ENCODE results near the gene C19orf73.

Gene C19orf73

DNA sequence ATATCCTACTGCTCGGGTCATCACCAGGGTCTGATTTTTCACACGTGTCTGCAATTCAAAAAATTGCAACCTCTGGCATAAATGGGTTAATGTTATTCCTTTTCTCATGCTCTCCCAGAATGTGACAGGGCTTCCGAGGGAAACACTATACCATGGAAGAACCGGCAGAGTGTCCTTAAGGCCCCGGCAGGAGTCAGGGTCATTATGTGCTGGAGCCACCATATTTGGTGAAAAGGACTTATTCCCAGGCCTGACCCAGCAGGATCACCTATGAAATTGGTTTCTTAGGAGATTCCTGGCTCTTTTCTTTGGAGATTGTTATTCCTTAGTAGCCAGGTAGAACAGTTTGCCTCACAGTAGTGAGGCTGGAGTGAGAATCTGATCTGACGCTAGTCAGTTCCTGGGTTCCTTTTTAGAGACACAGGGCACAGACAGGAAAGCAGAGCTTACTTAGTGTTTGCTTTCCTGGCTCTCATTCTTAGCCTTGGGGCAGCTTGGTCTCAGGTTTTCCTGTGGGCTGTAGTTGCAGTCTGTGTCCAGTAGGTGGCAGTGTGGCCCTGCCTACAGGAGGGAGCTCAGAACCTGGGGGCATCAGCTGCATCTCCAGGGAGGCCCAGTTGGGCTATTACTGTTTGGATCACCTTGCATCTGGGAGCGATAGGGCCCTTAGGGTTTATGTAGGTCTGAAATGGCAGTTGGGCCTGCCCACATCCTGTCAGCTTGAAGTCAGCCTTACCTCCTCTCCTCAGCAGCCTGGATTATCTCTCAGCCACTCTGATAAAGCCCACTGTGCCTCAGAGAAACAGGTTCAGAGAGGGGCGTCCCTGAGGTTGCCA is 21.3 kb downstream of the C19orf73 start:
- peak; percentile 76 for DNase-seq

GRCh38 chr19:49094505-49095482 is 24.1 kb downstream of the C19orf73 start:
- no peak for DNase-seq

DNA sequence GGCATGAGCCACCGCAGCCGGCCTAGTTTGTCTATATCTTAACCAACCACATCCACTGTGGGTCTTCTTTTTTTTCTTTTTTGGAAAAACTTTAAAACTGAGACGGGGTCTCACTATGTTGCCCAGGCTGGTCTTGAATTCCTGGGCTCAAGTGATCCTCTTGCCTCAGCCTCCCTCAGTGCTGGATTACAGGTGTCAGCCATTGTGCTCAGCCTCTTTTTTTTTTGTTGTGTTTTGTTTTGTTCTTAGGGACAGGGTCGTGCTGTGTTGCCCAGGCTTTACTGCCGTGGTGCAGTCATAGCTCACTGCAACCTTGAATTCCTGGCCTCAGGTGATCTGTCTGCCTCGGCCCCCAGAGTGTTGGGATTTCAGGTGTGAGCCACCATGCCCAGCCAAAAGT is 26.3 kb downstream of the C19orf73 start:
- DNase-seq, result no peak

DNA sequence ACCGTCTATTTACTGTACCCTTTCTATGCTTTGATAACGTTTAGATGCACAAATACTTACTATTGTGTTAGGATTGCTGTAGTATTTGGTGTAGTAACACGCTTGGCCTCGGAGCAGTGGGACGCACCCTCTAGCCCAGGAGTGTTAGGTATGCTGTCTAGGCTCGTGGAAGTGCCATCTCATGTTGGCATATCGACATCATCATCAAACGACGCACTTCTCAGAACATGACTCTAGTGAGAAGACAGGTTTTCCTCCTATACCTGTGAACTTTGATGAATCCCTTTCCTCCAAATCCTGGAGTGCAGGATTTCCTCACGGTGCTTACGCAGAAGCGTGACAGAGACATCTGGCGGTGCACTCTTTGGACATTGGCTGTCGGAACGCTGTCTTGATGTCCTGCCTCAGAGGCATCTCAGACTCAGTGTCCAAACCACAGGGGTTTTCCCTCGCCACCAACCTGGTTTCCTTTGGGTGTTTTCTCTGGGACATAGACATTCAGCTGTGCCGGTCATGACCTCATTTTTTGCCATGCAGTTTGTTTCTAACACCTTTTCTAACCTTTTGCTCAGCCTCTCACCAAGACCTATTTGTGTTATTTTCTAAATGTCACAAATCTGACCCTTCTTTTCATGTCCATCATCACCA is 27.4 kb downstream of the C19orf73 start:
- DNase-seq, result no peak

DNA sequence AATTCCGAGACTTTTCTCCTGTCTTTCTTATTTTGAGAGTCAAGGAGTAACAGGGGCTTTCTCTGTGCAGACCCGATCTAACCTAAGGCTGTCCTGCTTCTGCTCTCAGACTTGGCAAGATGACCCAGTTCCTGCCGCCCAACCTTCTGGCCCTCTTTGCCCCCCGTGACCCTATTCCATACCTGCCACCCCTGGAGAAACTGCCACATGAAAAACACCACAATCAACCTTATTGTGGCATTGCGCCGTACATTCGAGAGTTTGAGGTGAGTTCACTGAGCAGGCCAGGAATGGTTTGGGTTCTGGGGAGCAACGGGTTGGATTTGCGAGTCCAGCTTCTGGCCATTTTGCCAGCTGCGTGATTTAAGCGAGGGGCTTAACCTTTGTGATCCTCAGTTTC is 32.6 kb downstream of the C19orf73 start:
- DNase-seq, result no peak

DNA sequence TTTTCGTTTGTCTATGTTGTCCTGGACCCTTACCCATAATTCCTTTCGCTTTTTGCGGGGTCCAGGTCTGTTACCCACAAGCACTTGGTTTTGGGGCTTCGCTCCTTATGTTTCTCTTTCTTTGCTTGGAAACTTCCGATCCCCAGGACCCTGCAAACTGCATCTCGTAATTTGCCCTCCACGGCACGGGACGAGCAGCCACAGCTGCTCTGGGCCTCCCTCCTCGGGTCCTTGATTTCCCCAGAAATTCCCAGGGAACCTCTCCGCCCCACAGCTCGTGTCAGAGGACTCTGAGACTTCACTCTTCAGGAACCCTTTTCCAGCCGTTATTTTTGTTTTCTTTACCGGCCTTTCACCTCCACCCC is 33.1 kb downstream of the C19orf73 start:
- no peak for DNase-seq

DNA sequence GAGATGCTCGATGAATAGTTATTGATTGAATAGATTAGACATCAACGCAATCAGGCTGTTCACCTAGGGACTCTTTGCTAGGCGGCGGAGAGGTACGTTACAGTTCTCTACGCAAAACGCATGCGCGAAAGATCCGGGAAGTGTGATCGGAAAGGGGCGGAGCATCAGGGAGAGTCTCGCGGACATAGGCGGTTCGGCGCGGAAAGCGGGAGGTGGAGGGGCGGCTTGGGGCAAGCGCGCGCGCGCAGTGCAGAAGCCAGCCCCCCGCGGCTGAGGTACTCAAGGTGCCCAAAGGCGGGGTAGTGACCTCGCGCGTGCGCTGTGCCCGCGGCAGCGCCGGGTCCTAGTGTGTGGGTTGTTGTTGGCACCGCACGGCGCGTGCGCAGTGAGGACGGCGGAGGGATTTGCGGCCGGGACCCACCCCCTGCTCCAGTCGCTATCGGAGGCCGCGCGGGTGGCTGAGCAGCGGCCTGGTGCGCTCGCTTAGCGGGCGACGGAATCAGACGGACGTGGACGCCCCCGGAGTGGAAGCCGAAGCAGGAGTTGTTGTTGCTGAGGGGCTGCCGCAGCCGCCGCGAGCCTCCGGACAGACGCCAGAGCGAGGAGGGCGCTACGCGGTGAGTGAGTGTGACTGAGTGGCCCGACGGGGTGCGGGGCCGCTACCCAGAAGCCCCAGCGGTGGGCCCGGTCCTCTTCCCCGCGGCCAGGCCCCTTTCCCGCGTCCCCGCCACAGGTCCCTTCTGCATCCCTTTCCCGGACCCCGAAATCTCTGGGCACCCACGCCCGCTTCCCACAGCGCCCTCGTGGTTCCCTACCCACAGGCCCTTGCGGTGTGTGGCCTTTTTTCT is 33.7 kb downstream of the C19orf73 start, which contains the start of gene SNRNP70:
SNRNP70 (plus strand) TSS at position 432 of the 848 bp plus-strand sequence. CDS start 964 bp downstream, outside the sequence.
- peak; percentile 99 for DNase-seq

GRCh38 chr19:49084206-49085019 is 34.5 kb downstream of the C19orf73 start:
- DNase-seq, result no peak

- DNase-seq, result no peak
Measured at GRCh38 chr19:49081273-49081672, 37.7 kb downstream of the C19orf73 start.

- DNase-seq, result no peak
Measured at GRCh38 chr19:49080392-49080791, 38.6 kb downstream of the C19orf73 start.

DNA sequence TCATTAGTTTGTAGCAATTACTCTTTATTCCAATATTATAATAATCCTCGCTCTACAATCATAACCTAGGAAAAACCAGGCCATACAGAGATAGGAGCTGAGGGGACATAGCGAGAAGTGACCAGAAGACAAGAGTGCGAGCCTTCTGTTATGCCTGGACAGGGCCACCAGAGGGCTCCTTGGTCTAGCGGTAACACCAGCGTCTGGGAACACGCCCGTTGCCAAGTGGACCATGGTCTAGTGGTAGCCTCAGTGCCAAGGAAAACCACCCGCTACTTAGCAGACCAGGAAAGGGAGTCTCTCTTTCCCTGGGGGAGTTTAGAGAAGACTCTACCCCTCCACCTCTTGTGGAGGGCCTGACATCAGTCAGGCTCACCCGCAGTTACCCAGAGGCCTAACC is 44.1 kb downstream of the C19orf73 start:
- DNase-seq, result peak; percentile 23

GRCh38 chr19:49073514-49074378 is 45.2 kb downstream of the C19orf73 start:
- DNase-seq, result no peak

DNA sequence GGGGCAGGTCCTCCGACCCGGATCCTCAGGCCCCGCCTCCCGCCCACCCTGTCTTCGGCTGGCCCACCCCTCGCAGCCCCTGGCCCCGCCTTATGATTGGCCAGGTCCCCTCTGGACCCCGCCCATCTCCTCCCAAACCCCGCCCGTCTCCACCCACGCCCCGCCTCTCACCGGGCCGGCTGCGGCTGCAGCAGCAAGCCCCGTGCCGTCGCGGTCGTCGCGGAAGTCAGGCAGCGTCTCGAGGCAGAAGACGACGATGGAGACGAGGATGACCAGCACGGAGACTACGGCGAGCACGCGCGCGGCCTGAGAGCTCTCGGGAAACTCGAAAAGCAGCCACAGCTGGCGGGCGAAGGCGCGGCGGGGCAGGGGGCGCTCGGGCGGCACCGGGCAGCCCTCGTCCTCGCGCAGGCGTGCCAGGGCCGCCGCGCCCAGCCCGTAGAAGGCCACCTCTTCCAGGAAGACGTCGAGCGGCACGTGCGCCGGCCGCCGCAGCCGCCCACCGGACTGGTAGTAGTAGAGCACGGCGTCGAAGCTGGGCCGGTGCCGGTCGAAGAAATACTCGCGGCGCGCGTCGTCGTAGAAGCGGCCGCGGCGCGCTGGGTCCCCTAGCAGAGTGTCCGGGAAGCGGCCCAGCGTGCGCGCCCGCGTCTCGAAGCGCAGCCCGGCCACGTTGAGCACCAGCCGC is 46.9 kb downstream of the C19orf73 start:
- peak; percentile 25 for DNase-seq

- no peak for DNase-seq
Measured at GRCh38 chr19:49070416-49070815, 48.5 kb downstream of the C19orf73 start.

- DNase-seq, result no peak
Measured at GRCh38 chr19:49069026-49069425, 49.9 kb downstream of the C19orf73 start.
